ENCODE data around the gene SSR2.

DNA sequence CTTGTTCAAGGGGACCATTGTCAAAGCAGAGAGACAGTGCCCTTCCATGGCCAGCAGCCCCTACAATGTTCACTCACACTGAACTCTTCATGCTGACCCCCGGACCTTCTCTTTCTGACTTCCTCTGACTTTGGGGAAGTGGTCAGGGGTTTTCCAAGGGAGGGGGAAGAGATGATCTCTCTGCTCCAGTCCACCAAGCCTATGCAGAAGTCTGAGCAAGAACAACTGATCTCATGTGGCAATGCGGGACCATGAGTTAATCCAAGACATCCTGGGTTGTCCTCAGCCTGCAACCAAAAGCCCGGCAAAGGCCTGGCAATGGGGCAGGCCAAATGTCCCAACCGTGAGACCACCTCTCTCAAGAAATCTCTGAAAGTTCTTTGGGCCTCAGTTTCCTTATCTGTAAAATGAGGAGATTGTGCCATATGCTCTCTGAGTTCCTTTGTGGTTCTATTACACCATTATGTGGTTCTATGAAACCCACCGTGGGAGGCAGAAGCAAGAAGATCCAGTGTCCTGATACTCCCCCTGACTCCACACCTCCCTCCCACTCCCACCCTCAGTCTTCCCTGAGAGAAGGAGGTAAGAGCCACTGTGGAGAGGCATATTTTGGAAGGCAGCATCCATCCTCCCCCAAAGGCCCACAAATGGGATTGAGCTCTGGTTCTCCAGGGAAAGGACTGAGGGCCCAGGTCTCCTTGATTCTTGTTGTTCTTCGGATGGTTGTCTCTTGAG, 30.6 kb downstream of the SSR2 start:
- TF ChIP-seq EP300 (IDR thresholded peaks at IDR 0.05; ENCODE audit: low read depth), result no peak
- TF ChIP-seq POLR2A (IDR thresholded peaks at IDR 0.05), result no peak
- TF ChIP-seq, protein P1, sequence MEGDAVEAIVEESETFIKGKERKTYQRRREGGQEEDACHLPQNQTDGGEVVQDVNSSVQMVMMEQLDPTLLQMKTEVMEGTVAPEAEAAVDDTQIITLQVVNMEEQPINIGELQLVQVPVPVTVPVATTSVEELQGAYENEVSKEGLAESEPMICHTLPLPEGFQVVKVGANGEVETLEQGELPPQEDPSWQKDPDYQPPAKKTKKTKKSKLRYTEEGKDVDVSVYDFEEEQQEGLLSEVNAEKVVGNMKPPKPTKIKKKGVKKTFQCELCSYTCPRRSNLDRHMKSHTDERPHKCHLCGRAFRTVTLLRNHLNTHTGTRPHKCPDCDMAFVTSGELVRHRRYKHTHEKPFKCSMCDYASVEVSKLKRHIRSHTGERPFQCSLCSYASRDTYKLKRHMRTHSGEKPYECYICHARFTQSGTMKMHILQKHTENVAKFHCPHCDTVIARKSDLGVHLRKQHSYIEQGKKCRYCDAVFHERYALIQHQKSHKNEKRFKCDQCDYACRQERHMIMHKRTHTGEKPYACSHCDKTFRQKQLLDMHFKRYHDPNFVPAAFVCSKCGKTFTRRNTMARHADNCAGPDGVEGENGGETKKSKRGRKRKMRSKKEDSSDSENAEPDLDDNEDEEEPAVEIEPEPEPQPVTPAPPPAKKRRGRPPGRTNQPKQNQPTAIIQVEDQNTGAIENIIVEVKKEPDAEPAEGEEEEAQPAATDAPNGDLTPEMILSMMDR (IDR thresholded peaks at IDR 0.05), result no peak

All from transverse colon (tissue), 3 donors.